Lower leg skin (tissue), 4 donors: ENCODE results near the gene MINDY4. TPM values are rescaled to one million over a fixed set of nuclear protein-coding genes. Genes with fewer than 3 reads are reported as not detected.
"Not testable (repeated sequence)": the region's sequence is repeated elsewhere in the genome, so short reads cannot be mapped to it uniquely, and the experiment has no call there.

Experiments
- DNase-seq, 2 donors: peaks; one replicate each; pipeline ENCODE4 v3.0.0-alpha.2; 2019; ENCODE audit warnings: low spot score in 2 of 2
- H3K4me3 ChIP-seq: fragments of 200-600 bp; sonication (generic); 2 replicates; pipeline ENCODE4 v1.5.1; 2017; ENCODE audit warnings: mild to moderate bottlenecking, low read depth; ENCODE audit not compliant: poor library complexity, severe bottlenecking
- CTCF ChIP-seq, 3 donors: fragments of 450-650 bp; IDR thresholded peaks; one replicate each; pipeline ENCODE4 v1.5.1; 2016; ENCODE audit warnings: antibody characterized with exemption in 3 of 3, mild to moderate bottlenecking in 3 of 3, moderate library complexity in 2 of 3
- POLR2A ChIP-seq, 2 donors: fragments of 450-650 bp; IDR thresholded peaks; one replicate each; pipeline ENCODE4 v1.6.1; 2016 to 2017; ENCODE audit warnings: antibody characterized with exemption in 2 of 2, mild to moderate bottlenecking in 1 of 2, moderate library complexity in 1 of 2
- WGBS, 2 donors: methylation state at CpG; one replicate each; pipeline ENCODE4 v1.1.5; 2018; 5-methylcytosine and 5-hydroxymethylcytosine counted together
- intact Hi-C: fragments of 100-400 bp; cut with DNase I; formaldehyde crosslinking; loops from one replicate; pipeline ENCODE4 v1.15.0; 2023; ENCODE audit warnings: low total_unique reads
- total RNA-seq, 4 donors: library from RNA; depleted of rRNA; stranded (reverse); fragments of >200 nt; gene quantifications; one replicate each; pipeline ENCODE4 v1.1.0, GENCODE V29; 2016

The MINDY4 gene
- total RNA-seq, 4 donors from 2014 or later = 4.0 to 4.7 (median 4.4) TPM

GRCh38 chr7:30800785-30801252 is 29.6 kb downstream of the MINDY4 start:
- WGBS, 2 donors = 14 to 27% methylated on average over 6 of the region's 6 CpGs
- DNase-seq = peak in 1 of 2 donors; percentile 76
- H3K4me3 ChIP-seq = no peak overlapping the region
- TF ChIP-seq CTCF (IDR thresholded peaks at IDR 0.05) = no peak
- intact Hi-C loops = no loop called here

GRCh38 chr7:30802812-30803211 is 31.6 kb downstream of the MINDY4 start:
- intact Hi-C loops = no loop called here
- DNase-seq = no peak
- TF ChIP-seq POLR2A (IDR thresholded peaks at IDR 0.05) (no peak), CTCF (IDR thresholded peaks at IDR 0.05) (no peak)
- no peak overlapping the region for H3K4me3 ChIP-seq
- 96 to 97% methylated on average over 4 of the region's 4 CpGs for WGBS, 2 donors

GRCh38 chr7:30804078-30804661 is 33.0 kb downstream of the MINDY4 start:
- intact Hi-C loops = no loop called here
- 59 to 65% methylated on average over 3 of the region's 3 CpGs for WGBS, 2 donors

GRCh38 chr7:30805081-30805691 is 34.0 kb downstream of the MINDY4 start:
- intact Hi-C loops = no loop called here
- TF ChIP-seq CTCF (IDR thresholded peaks at IDR 0.05) = no peak
- TF ChIP-seq POLR2A (IDR thresholded peaks at IDR 0.05) = no peak
- no peak overlapping the region for H3K4me3 ChIP-seq
- 82 to 83% methylated on average over 9 of the region's 9 CpGs for WGBS, 2 donors
- DNase-seq = no peak

More at GRCh38 chr7:30804078-30804661, 33.0 kb downstream of the MINDY4 start:
- DNase-seq = no peak
- H3K4me3 ChIP-seq = no peak overlapping the region
- TF ChIP-seq POLR2A (IDR thresholded peaks at IDR 0.05) (no peak), CTCF (IDR thresholded peaks at IDR 0.05) (no peak)

GRCh38 chr7:30805931-30806330 is 34.7 kb downstream of the MINDY4 start:
- DNase-seq = no peak
- TF ChIP-seq POLR2A (IDR thresholded peaks at IDR 0.05) (no peak), CTCF (IDR thresholded peaks at IDR 0.05) (no peak)
- intact Hi-C loops = no loop called here
- 69 to 81% methylated on average over 6 of the region's 6 CpGs for WGBS, 2 donors
- no peak overlapping the region for H3K4me3 ChIP-seq

GRCh38 chr7:30807477-30807876 is 36.3 kb downstream of the MINDY4 start:
- DNase-seq = peak in 1 of 2 donors; percentile 66
- intact Hi-C loops, H3K4me3 ChIP-seq: not testable (repeated sequence)
- 96 to 97% methylated on average over 8 of the region's 8 CpGs for WGBS, 2 donors

GRCh38 chr7:30807941-30808340 is 36.7 kb downstream of the MINDY4 start:
- peak in 1 of 2 donors; percentile 63 for DNase-seq
- H3K4me3 ChIP-seq, intact Hi-C loops: not testable (repeated sequence)
- 96 to 97% methylated on average over 13 of the region's 13 CpGs for WGBS, 2 donors
